ENCODE measurements around the gene ACADL.

- TF ChIP-seq CTCF (conservative IDR thresholded peaks at IDR 0.05) = no peak
- TF ChIP-seq ZFX (IDR thresholded peaks at IDR 0.05) = no peak
Observed at GRCh38 chr2:210170446-210171303, 54.6 kb downstream of the ACADL start.
